ENCODE data around the gene LIM2. TPM values are rescaled to one million over a fixed set of nuclear protein-coding genes. Genes with fewer than 3 reads are reported as not detected.
A peak's percentile ranks its signal among the peaks of the same experiment; 100 is the strongest.

The LIM2 gene
- total RNA-seq, 4 donors from 2014 or later: not detected

DNA sequence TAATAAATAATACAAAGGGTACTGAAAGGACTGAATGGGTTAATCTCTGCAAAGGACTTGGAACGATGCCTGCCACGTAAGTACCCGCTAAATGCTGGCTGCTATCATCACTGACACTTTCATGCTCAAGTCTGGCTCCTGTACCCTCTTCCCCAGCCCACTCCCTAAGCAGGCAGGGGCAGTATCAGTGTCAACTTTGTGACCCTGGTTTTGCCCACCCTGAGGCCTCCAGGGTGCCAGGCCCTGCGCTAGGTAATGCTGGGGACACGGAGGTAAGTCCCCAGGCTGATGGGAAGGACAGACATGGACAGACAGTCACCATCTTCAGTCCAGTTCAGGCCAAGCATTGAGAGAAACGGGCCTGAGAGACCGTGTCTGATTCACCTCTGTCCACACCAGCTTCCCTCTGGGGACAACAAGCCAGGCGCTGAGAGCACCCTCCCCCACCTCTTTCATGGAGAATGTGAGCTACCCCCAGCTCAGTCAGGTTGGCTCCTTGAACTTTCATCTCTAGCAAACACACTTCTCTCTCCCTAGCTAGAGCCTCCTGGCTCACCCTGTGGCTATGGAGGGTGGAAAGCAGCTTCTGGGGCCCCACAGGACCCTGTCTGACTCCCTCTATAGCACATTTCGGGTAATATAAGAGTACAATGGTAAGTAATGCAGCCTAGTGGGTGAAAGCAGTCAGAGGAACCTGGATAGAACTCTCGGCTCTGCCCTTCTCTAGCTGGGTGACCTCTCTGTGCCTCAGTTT, 22.4 kb downstream of the LIM2 start:
- Histone ChIP-seq H3K27ac (peak overlapping the region; percentile 90 to 97), H3K4me1 (no peaks in the 10 kb centered on the region), H3K9me3 (no peaks in the 10 kb centered on the region), H3K27me3 (no peaks in the 10 kb centered on the region), H3K36me3 (no peaks in the 10 kb centered on the region), H3K4me3 (peak overlapping the region; percentile 77 to 81)
- DNase-seq: peak; percentile 30 to 31
- intact Hi-C loops (cut with DNase I; ENCODE audit: low total_unique reads): no loop called here
- TF ChIP-seq, protein P1, sequence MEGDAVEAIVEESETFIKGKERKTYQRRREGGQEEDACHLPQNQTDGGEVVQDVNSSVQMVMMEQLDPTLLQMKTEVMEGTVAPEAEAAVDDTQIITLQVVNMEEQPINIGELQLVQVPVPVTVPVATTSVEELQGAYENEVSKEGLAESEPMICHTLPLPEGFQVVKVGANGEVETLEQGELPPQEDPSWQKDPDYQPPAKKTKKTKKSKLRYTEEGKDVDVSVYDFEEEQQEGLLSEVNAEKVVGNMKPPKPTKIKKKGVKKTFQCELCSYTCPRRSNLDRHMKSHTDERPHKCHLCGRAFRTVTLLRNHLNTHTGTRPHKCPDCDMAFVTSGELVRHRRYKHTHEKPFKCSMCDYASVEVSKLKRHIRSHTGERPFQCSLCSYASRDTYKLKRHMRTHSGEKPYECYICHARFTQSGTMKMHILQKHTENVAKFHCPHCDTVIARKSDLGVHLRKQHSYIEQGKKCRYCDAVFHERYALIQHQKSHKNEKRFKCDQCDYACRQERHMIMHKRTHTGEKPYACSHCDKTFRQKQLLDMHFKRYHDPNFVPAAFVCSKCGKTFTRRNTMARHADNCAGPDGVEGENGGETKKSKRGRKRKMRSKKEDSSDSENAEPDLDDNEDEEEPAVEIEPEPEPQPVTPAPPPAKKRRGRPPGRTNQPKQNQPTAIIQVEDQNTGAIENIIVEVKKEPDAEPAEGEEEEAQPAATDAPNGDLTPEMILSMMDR (IDR thresholded peaks at IDR 0.05): no peak
- TF ChIP-seq POLR2A (IDR thresholded peaks at IDR 0.05): no peak

DNA sequence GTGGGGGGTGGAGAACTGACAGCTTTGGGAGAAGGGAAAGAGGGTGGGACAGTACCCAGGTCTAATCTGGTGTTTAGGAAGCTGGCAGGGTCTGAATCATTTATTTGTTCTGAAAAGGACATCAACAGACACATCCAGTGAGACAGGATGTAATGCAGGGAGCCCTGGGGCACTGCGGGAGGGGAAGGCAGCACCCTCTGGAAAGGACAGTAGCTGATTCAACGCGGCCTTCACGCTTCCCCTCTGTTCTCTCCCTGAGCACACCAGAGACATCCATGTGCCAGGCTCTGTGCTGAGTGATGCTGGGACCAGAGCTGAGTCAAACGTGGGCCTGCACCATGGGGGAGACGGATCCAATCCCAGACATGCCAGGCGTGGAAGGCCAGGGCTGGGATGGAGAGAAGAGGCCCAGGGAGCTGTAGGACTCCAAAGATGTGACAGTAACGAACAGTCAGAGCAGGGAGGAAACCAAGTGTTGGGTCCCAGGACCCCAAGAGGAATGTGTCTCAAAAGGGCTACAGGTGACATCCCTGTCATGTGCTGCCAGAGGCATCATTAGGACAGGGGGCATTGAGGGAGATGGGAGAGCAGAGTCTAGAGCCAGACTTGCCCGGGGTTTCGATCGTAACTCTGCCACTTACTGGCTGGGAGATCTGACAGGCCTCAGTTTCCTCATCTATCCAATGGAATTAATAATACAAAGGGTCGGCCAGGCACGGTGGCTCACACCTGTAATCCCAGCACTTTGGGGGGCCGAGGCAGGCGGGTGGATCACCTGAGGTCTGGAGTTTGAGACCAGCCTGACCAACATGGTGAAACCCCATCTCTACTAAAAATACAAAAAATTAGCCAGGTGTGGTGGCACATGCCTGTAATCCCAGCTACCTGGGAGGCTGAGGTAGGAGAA, 23.3 kb downstream of the LIM2 start:
- TF ChIP-seq POLR2A (IDR thresholded peaks at IDR 0.05): no peak
- TF ChIP-seq, protein P1 (IDR thresholded peaks at IDR 0.05): no peak
- H3K36me3 ChIP-seq: no peaks in the 10 kb centered on the region
- H3K27me3 ChIP-seq: no peaks in the 10 kb centered on the region
- intact Hi-C loops (cut with DNase I; ENCODE audit: low total_unique reads): no loop called here
- H3K4me3 ChIP-seq: no peak overlapping the region
- no peaks in the 10 kb centered on the region for H3K9me3 ChIP-seq
- no peaks in the 10 kb centered on the region for H3K4me1 ChIP-seq
- no peak overlapping the region for H3K27ac ChIP-seq
- no peak for DNase-seq

DNA sequence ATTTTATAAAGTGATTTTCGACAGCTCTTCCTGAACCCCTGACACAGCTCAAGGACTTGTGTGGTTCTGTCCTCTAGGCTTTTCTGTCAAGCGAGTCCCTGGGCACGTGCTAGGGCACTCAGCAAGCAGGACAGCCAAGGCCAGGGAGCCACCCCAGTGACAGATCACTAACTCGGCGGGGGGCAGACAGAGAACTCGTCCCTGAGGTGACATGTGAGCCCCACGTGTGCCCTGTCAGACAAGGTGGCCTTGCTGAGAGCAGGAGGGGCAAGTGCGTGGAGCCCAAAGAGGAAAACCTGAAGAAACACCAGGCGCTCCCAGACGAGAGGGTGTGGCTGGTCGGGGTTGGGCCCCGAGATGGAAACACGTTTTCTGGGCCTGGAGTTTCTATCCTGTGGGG, 26.5 kb downstream of the LIM2 start:
- Histone ChIP-seq H3K4me1 (no peaks in the 10 kb centered on the region), H3K27ac (no peak overlapping the region), H3K4me3 (no peak overlapping the region), H3K36me3 (no peaks in the 10 kb centered on the region), H3K27me3 (no peaks in the 10 kb centered on the region), H3K9me3 (no peaks in the 10 kb centered on the region)
- no peak for DNase-seq
- intact Hi-C loops (cut with DNase I; ENCODE audit: low total_unique reads): no loop called here
- no peak for TF ChIP-seq POLR2A (IDR thresholded peaks at IDR 0.05)
- TF ChIP-seq, protein P1 (IDR thresholded peaks at IDR 0.05): no peak

DNA sequence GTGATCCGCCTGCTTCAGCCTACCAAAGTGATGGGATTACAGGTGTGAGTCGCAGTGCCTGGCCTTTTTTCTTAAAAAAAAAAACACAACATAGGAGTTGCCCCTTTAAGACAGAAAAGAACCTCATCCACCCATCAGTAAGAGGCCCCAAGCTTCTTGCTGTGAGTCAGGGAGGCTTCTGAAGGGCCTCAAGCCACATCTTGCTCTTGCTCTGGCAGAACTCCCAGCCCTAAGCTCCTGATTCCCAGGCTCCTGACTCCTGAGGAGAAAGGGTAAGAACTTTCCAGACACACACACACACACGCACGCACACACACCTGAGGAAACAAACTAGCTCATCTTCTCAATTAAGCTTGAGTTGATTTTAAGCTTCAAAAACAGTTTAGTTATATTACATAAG, 28.5 kb downstream of the LIM2 start:
- no peaks in the 10 kb centered on the region for H3K4me1 ChIP-seq
- intact Hi-C loops (cut with DNase I; ENCODE audit: low total_unique reads): no loop called here
- H3K27ac ChIP-seq: no peak overlapping the region
- H3K36me3 ChIP-seq: no peaks in the 10 kb centered on the region
- H3K9me3 ChIP-seq: no peaks in the 10 kb centered on the region
- no peak for DNase-seq
- no peak overlapping the region for H3K4me3 ChIP-seq
- no peaks in the 10 kb centered on the region for H3K27me3 ChIP-seq
- no peak for TF ChIP-seq POLR2A (IDR thresholded peaks at IDR 0.05)
- TF ChIP-seq, protein P1 (IDR thresholded peaks at IDR 0.05): no peak

DNA sequence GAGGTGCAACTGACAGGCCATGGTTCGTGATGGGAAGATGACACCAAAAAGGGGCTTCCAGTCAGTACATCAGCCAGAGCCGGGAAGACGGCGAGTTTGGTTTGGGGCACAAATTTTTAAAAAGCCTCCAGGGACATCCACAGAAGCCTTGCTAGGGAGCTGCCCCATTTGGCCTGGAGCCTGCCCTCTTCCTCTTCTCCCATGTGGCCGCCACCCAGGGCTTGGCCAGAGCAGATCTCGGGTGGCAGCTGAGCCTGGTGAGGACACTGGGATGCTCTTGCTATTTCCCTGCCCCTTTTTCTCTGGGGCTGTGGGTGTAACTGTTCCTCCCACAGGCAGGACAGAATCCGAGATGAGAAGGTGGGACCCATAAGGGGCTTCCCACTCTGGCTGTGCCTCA, 29.8 kb downstream of the LIM2 start:
- no peak overlapping the region for H3K27ac ChIP-seq
- intact Hi-C loops (cut with DNase I; ENCODE audit: low total_unique reads): no loop called here

More for the DNA sequence above, 29.8 kb downstream of the LIM2 start:
- no peak for TF ChIP-seq POLR2A (IDR thresholded peaks at IDR 0.05)
- TF ChIP-seq, protein P1 (IDR thresholded peaks at IDR 0.05): no peak
- Histone ChIP-seq H3K36me3 (no peaks in the 10 kb centered on the region), H3K9me3 (no peaks in the 10 kb centered on the region), H3K27me3 (no peaks in the 10 kb centered on the region), H3K4me3 (no peak overlapping the region), H3K4me1 (no peaks in the 10 kb centered on the region)
- no peak for DNase-seq

Data from uterus (tissue), 4 donors.